GM12878 (cell line): ENCODE measurements around the gene SPRING1. TPM values are rescaled to one million over a fixed set of nuclear protein-coding genes. Genes with fewer than 3 reads are reported as not detected.
"Not testable (repeated sequence)": the region's sequence is repeated elsewhere in the genome, so short reads cannot be mapped to it uniquely, and the experiment has no call there.

Source experiments
- ATAC-seq: fragments of 200-7000 bp; cut with Tn5 transposase; 3 replicates; pipeline ENCODE4 v1.9.1; 2020; ENCODE audit warnings: mild to moderate bottlenecking, moderate library complexity
- BruUV-seq: library from RNA; stranded (reverse); fragments of 400-500 nt; replicated peaks from 2 replicates; lab custom pipeline; 2021; lab: Mats Ljungman, UMichigan
- CTCF ChIA-PET: fragments of 300-600 bp; sonication (Branson Sonifier 250); formaldehyde crosslinking; extraction: SDS; loops from one replicate; lab custom pipeline; 2021; ENCODE audit warnings: inconsistent platforms; lab: Yijun Ruan, JAX
- POLR2A ChIA-PET: fragments of 350-600 bp; formaldehyde crosslinking; extraction: SDS; loops from one replicate; lab custom pipeline; 2021; ENCODE audit warnings: inconsistent platforms; lab: Charles Lee
- RAD21 ChIA-PET: fragments of 300-600 bp; sonication (Branson Sonifier 250); formaldehyde crosslinking; loops from one replicate; lab custom pipeline; 2023; ENCODE audit warnings: antibody characterized with exemption; ENCODE audit not compliant: unreplicated experiment; lab: Charles Lee
- SMC1A ChIA-PET: fragments of 300-600 bp; sonication (Branson Sonifier 250); formaldehyde crosslinking; loops from one replicate; lab custom pipeline; 2023; ENCODE audit not compliant: unreplicated experiment, uncharacterized antibody; lab: Charles Lee
- DNase-seq: peaks from one replicate; pipeline ENCODE4 v3.0.0-alpha.2; 2011; ENCODE audit warnings: low read depth, low spot score
- FAIRE-seq: peaks from 3 replicates; lab custom pipeline; 2011; peaks lifted over from hg19 to GRCh38; lab: Jason Lieb, UNC
- H2AFZ ChIP-seq: 2 replicates; pipeline ENCODE4 v1.6.0; 2011; ENCODE audit warnings: low read depth, low read length, control low read depth; ENCODE audit not compliant: control insufficient read depth
- H3K27ac ChIP-seq: 2 replicates; pipeline ENCODE4 v1.5.1; 2011; ENCODE audit warnings: control low read depth; ENCODE audit not compliant: control insufficient read depth, insufficient read depth
- H3K27me3 ChIP-seq, 2 experiments: replicated peaks in 1 of 2; 2 replicates each; pipeline versions ENCODE4 v1.6.0 to v1.6.1; 2011; ENCODE audit warnings: low read length in 1 of 2; ENCODE audit not compliant: control insufficient read depth in 2 of 2, insufficient read depth in 2 of 2
- H3K36me3 ChIP-seq, 2 experiments: 2 replicates each; pipeline ENCODE4 v1.5.1; 2011; ENCODE audit warnings: low read length in 1 of 2; ENCODE audit not compliant: control insufficient read depth in 2 of 2, insufficient read depth in 2 of 2
- H3K4me1 ChIP-seq: 2 replicates; pipeline ENCODE4 v1.6.1; 2011; ENCODE audit warnings: mild to moderate bottlenecking, low read length, moderate library complexity, mixed read lengths; ENCODE audit not compliant: control insufficient read depth, insufficient read depth
- H3K4me2 ChIP-seq: 2 replicates; pipeline ENCODE4 v1.6.0; 2011; ENCODE audit warnings: control low read depth; ENCODE audit not compliant: control insufficient read depth, insufficient read depth
- H3K4me3 ChIP-seq: fragments of 200-600 bp; sonication (generic); 2 replicates; pipeline ENCODE4 v1.5.1; 2016
- H3K79me2 ChIP-seq: 2 replicates; pipeline ENCODE4 v1.6.0; 2011; ENCODE audit warnings: low read length; ENCODE audit not compliant: control insufficient read depth, insufficient read depth
- H3K9ac ChIP-seq: 2 replicates; pipeline ENCODE4 v1.8.0; 2011; ENCODE audit warnings: low read length, control low read depth, mixed read lengths; ENCODE audit not compliant: control insufficient read depth, insufficient read depth
- H3K9me3 ChIP-seq: replicated peaks from 3 replicates; pipeline ENCODE4 v1.5.1; 2011; ENCODE audit warnings: mild to moderate bottlenecking, low read length; ENCODE audit not compliant: control insufficient read depth, insufficient read depth
- H4K20me1 ChIP-seq: 2 replicates; pipeline ENCODE4 v1.6.0; 2011; ENCODE audit not compliant: control insufficient read depth, insufficient read depth
- ASH2L ChIP-seq: fragments of 300-600, 200-600 bp; sonication (generic); IDR thresholded peaks from 2 replicates; pipeline ENCODE4 v1.6.1; 2017; ENCODE audit warnings: low read depth, mild to moderate bottlenecking, borderline replicate concordance
- BCL3 ChIP-seq: IDR thresholded peaks from 2 replicates; pipeline ENCODE4 v1.6.1; 2011; ENCODE audit warnings: borderline replicate concordance, low read depth, mild to moderate bottlenecking, moderate library complexity, low read length; ENCODE audit not compliant: insufficient read depth, poor library complexity, severe bottlenecking
- CBFB ChIP-seq: IDR thresholded peaks from 2 replicates; pipeline ENCODE4 v1.6.1; 2016; ENCODE audit warnings: antibody characterized with exemption, low read depth
- CUX1 ChIP-seq: IDR thresholded peaks from 2 replicates; pipeline ENCODE4 v1.6.1; 2012; ENCODE audit warnings: improper control_type of control experiment, low read depth, low read length; ENCODE audit not compliant: insufficient replicate concordance
- IKZF2 ChIP-seq, 2 experiments: fragments of 450-650 bp; IDR thresholded peaks; 2 replicates each; pipeline ENCODE4 v1.6.1; 2017; ENCODE audit warnings: mild to moderate bottlenecking in 2 of 2, moderate library complexity in 2 of 2
- LARP7 ChIP-seq: fragments of 450-650 bp; IDR thresholded peaks from 2 replicates; pipeline ENCODE4 v1.6.1; 2017; ENCODE audit warnings: mild to moderate bottlenecking
- POU2F2 ChIP-seq: IDR thresholded peaks from 3 replicates; pipeline ENCODE4 v1.6.1; 2011; ENCODE audit warnings: low read depth, mild to moderate bottlenecking, low read length, borderline replicate concordance
- RAD51 ChIP-seq: fragments of 450-650 bp; IDR thresholded peaks from 2 replicates; pipeline ENCODE4 v1.6.1; 2016; ENCODE audit warnings: moderate library complexity, mild to moderate bottlenecking, inconsistent platforms
- RELA ChIP-seq: fragments of 450-650 bp; IDR thresholded peaks from 2 replicates; pipeline ENCODE4 v1.8.0; 2014; ENCODE audit warnings: borderline replicate concordance; ENCODE audit not compliant: partially characterized antibody
- SUPT20H ChIP-seq: IDR thresholded peaks from 2 replicates; pipeline ENCODE4 v1.6.1; 2011; ENCODE audit warnings: low read depth, mild to moderate bottlenecking, low read length, moderate library complexity, borderline replicate concordance; ENCODE audit not compliant: control insufficient read depth
- ZNF622 ChIP-seq: fragments of 450-650 bp; IDR thresholded peaks from 2 replicates; pipeline ENCODE4 v1.6.1; 2017; ENCODE audit warnings: mild to moderate bottlenecking, inconsistent platforms
- ZSCAN29 ChIP-seq: fragments of 450-650 bp; IDR thresholded peaks from 2 replicates; pipeline ENCODE4 v1.6.1; 2017; ENCODE audit warnings: mild to moderate bottlenecking, moderate library complexity
- WGBS: methylation state at CpG from one replicate; pipeline ENCODE4 v1.1.6; 2016; ENCODE audit warnings: low lambda C conversion rate; ENCODE audit not compliant: insufficient replicate concordance, insufficient coverage; ENCODE audit errors: missing lambda C conversion rate; 5-methylcytosine and 5-hydroxymethylcytosine counted together
- in situ Hi-C: fragments of 300-500 bp; cut with MboI; formaldehyde crosslinking; loops from 9 replicates; pipeline ENCODE4 v1.14.3; 2018; ENCODE audit warnings: mixed read lengths
- intact Hi-C: fragments of 100-400 bp; cut with micrococcal nuclease; formaldehyde crosslinking; loops from one replicate; pipeline ENCODE4 v1.14.2; 2022; ENCODE audit not compliant: unreplicated experiment
- polyA plus RNA-seq, 11 experiments: library from polyadenylated mRNA; depleted of rRNA in 4 of 11; unstranded in 6 of 11; stranded (reverse) in 5 of 11; fragments of >200 nt; fragmentation: Nextera tagmentation in 4 of 11; fragmentation: Illumina TruSeq in 1 of 11; extraction: Ambion mirVana in 4 of 11; extraction: Trizol in 1 of 11; gene quantifications; 1 replicate in 1 of 11; 2 replicates in 10 of 11; pipeline versions ENCODE4 v1.2.1 to v1.2.3, GENCODE V29; 2011 to 2016; ENCODE audit warnings: inconsistent platforms in 2 of 11, missing spikeins in 2 of 11, low read depth in 1 of 11
- total RNA-seq, 4 experiments: library from RNA; depleted of rRNA in 3 of 4; stranded (reverse); fragments of >200 nt in 3 of 4; fragmentation: Illumina TruSeq in 1 of 4; extraction: Trizol in 1 of 4; gene quantifications; 2 replicates each; pipeline versions ENCODE4 v1.2.1 to v1.2.3, GENCODE V29; 2013 to 2021

Gene SPRING1
- total and polyA plus RNA-seq, 10 of the 15 experiments (the other 5 are each of a cell fraction or from before 2014, with no cell fraction given): 2.5 to 25.7 (median 14.3) TPM

- H3K79me2 ChIP-seq, BruUV-seq, H3K9me3 ChIP-seq, H4K20me1 ChIP-seq, H3K4me1 ChIP-seq, H3K9ac ChIP-seq, RAD21 ChIA-PET, H3K4me3 ChIP-seq, in situ Hi-C loops, ATAC-seq, H3K27me3 ChIP-seq, H3K4me2 ChIP-seq, SMC1A ChIA-PET, DNase-seq, H2AFZ ChIP-seq, H3K36me3 ChIP-seq, intact Hi-C loops, POLR2A ChIA-PET, FAIRE-seq, CTCF ChIA-PET, H3K27ac ChIP-seq: not testable (repeated sequence)
- 98% methylated on average over 5 of the region's 5 CpGs for WGBS
Observed at GRCh38 chr12:116754097-116754496, 16.2 kb upstream of the SPRING1 start.

- DNase-seq (no peak), ATAC-seq (no peak), FAIRE-seq (no peak)
- ChIA-PET POLR2A (no interaction called here), RAD21 (no interaction called here), SMC1A (no interaction called here), CTCF (interaction anchor here (0.7 kb wide), 1 partner anchor 47 kb away, joined by 3 read pairs; no protein-coding TSS in a partner anchor)
- Histone ChIP-seq H3K27me3 (no peaks in the 10 kb centered on the region), H3K79me2 (no peaks in the 10 kb centered on the region), H3K9me3 (no peaks in the 10 kb centered on the region), H3K9ac (no peak overlapping the region), H2AFZ (no peak overlapping the region), H3K4me2 (no peak overlapping the region), H4K20me1 (no peaks in the 10 kb centered on the region), H3K4me3 (no peak overlapping the region), H3K27ac (no peak overlapping the region), H3K4me1 (no peaks in the 10 kb centered on the region), H3K36me3 (peaks cover 0 to 2% of the 10 kb centered on the region in 2 experiments; a peak in 1 of 4 replicates)
- intact Hi-C loops (no loop called here), in situ Hi-C loops (no loop called here)
- 96% methylated on average over 4 of the region's 4 CpGs for whole genome bisulfite sequencing
- no TSS peak for BruUV-seq
- TF ChIP-seq LARP7: no peak
- TF ChIP-seq ZNF622: no peak
- TF ChIP-seq CBFB: no peak
- no peak for TF ChIP-seq CUX1
- TF ChIP-seq BCL3: no peak
- no peak for TF ChIP-seq RELA
- TF ChIP-seq RAD51: no peak
- TF ChIP-seq ZSCAN29: no peak
- TF ChIP-seq SUPT20H: no peak
- TF ChIP-seq IKZF2 (IDR thresholded peaks at IDR 0.05): no peak
- no peak for TF ChIP-seq POU2F2
- no peak for TF ChIP-seq ASH2L
Observed at GRCh38 chr12:116750298-116750697, 12.4 kb upstream of the SPRING1 start.
